Thymus (tissue), 11 donors: ENCODE results near the gene GBP7. TPM values are rescaled to one million over a fixed set of nuclear protein-coding genes. Genes with fewer than 3 reads are reported as not detected.

Experiments used
- DNase-seq, 9 donors: peaks; one replicate each; pipeline ENCODE4 v3.0.0-alpha.2; 2013; ENCODE audit warnings: low spot score in 9 of 9, low read depth in 6 of 9, missing footprints in 1 of 9
- H3K27ac ChIP-seq, 2 donors: one replicate each; pipeline ENCODE4 v1.5.1; 2013; ENCODE audit warnings: control low read depth in 1 of 2, low read depth in 1 of 2, low read length in 1 of 2, mild to moderate bottlenecking in 1 of 2, moderate library complexity in 1 of 2
- H3K27me3 ChIP-seq, 2 donors: one replicate each; pipeline ENCODE4 v1.5.1; 2013; ENCODE audit warnings: low read length in 1 of 2; ENCODE audit not compliant: control insufficient read depth in 2 of 2, insufficient read depth in 1 of 2
- H3K36me3 ChIP-seq, 2 donors: one replicate each; pipeline ENCODE4 v1.5.1; 2013; ENCODE audit warnings: low read length in 1 of 2, mild to moderate bottlenecking in 1 of 2, moderate library complexity in 1 of 2; ENCODE audit not compliant: control insufficient read depth in 2 of 2, insufficient read depth in 2 of 2
- H3K4me1 ChIP-seq, 2 donors: one replicate each; pipeline ENCODE4 v1.5.1; 2013; ENCODE audit warnings: low read length in 2 of 2; ENCODE audit not compliant: control insufficient read depth in 2 of 2, insufficient read depth in 2 of 2
- H3K4me3 ChIP-seq, 2 donors: one replicate each; pipeline ENCODE4 v1.5.1; 2013; ENCODE audit warnings: low read length in 2 of 2, control low read depth in 1 of 2, mild to moderate bottlenecking in 1 of 2
- H3K9me3 ChIP-seq, 2 donors: one replicate each; pipeline ENCODE4 v1.5.1; 2013; ENCODE audit warnings: low read length in 1 of 2, mild to moderate bottlenecking in 1 of 2; ENCODE audit not compliant: control insufficient read depth in 2 of 2, insufficient read depth in 1 of 2
- WGBS: extraction: QIAGEN DNeasy Blood & Tissue Kit; methylation state at CpG from one replicate; pipeline ENCODE4 v1.1.7; 2013; 5-methylcytosine and 5-hydroxymethylcytosine counted together
- polyA plus RNA-seq: library from polyadenylated mRNA; stranded (reverse); fragments of 200-250 nt; gene quantifications from one replicate; pipeline ENCODE4 v1.2.3, GENCODE V29; 2013
- total RNA-seq: library from RNA; stranded (reverse); fragments of 120-200 nt; gene quantifications from one replicate; pipeline ENCODE4 v1.2.4, GENCODE V29; 2013
- donor health status: healthy.

Gene GBP7
- total and polyA plus RNA-seq, 2 donors: 0.05 to 0.16 TPM

DNA sequence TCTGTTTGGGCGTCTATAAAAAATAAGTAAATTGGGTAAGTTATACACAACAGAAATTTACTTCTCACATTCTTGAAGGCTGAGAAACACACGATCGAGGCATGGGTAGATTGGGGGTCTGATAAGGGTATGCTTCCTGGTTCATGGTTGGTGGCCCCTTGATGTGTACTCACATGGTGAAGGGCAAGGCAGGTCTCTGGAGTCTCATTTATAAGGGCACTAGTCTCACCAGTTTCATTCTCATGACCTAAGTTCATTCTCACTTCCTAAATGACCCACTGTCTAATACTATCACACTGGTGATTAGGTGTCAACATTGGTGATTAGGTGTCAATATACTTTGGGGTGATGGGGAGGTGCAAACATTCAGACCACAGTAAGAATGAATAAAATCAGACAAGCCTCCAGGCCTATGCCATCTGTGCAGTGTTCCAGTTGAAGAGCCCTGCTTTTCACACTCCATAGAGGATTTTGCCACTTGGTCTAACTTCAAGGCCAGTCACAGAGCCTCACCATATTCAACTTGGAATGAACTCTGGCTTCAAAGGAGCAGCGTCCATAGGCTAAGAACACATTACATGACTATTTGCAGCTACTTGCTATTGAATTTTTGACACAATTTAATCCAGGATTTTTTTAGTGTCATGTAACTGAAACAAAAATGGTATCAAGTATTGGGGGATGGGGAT lies 25.4 kb upstream of the GBP7 start:
- peak in 1 of 9 donors; percentile 28 for DNase-seq

DNA sequence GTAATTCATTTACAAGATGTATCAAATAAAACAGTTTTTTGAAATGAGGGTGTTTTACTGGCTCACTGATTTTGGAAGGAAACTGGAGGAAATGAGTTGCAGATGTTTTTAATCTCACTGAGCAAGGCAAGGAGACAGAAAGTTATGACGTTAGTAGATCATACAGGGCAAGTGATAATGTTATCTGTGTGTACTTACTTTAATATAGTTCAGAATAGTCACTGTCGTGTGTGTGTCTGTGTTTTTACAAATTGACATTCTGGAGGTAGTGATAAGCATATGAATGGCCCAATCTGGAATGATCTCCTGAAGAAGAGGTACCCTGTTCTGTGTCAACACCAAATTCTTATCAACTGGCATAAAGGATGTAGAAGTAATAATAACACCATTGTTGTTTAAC lies 24.9 kb upstream of the GBP7 start:
- no peaks in the 10 kb centered on the region for H3K36me3 ChIP-seq
- no peak overlapping the region for H3K4me3 ChIP-seq
- peak in 3 of 9 donors; percentile 8 to 46 (median 14) for DNase-seq
- H3K4me1 ChIP-seq: peaks cover 0 to 8% of the 10 kb centered on the region in 2 donors
- H3K9me3 ChIP-seq: peaks cover 0 to 9% of the 10 kb centered on the region in 2 donors
- no peak overlapping the region for H3K27ac ChIP-seq
- peaks cover 0 to 10% of the 10 kb centered on the region in 2 donors for H3K27me3 ChIP-seq
- 1% methylated on average over 2 of the region's 2 CpGs for WGBS

More for the DNA sequence above, 25.4 kb upstream of the GBP7 start:
- Histone ChIP-seq H3K36me3 (no peaks in the 10 kb centered on the region), H3K27ac (peak overlapping the region in 1 of 2 donors; percentile 5), H3K27me3 (peaks cover 0 to 10% of the 10 kb centered on the region in 2 donors), H3K4me3 (no peak overlapping the region), H3K4me1 (peaks cover 0 to 8% of the 10 kb centered on the region in 2 donors), H3K9me3 (peaks cover 0 to 9% of the 10 kb centered on the region in 2 donors)
- 55% methylated on average over 4 of the region's 4 CpGs for WGBS

DNA sequence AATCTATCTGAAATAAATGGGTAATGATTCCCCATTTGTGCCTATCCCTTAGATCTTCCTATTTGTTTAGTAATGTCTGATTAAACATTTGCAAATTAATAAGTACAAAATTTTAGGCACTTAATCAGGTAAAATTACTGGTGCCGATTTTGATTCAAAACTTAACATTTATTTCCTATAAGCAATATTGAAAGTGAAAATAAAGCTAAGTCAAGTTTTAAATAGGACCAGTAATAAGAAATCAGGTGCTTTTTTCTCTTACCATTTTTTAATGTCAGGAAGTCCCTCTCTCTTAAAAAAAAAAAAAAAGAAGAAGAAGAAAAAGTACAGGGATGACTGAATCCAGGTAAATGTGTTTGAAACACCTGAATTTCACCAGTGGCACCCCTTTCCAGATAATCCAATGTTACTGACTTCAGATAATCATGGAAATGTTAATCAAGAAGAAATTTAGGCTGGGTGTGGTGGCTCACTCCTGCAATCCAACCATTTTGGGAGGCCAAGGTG lies 23.8 kb upstream of the GBP7 start:
- H3K4me1 ChIP-seq: peaks cover 0 to 8% of the 10 kb centered on the region in 2 donors
- H3K4me3 ChIP-seq: no peak overlapping the region
- H3K27ac ChIP-seq: peak overlapping the region in 1 of 2 donors; percentile 57
- no peak for DNase-seq
- H3K36me3 ChIP-seq: no peaks in the 10 kb centered on the region
- H3K27me3 ChIP-seq: peaks cover 0 to 10% of the 10 kb centered on the region in 2 donors
- WGBS: 3% methylated on average over 1 of the region's 1 CpG
- no peaks in the 10 kb centered on the region for H3K9me3 ChIP-seq

DNA sequence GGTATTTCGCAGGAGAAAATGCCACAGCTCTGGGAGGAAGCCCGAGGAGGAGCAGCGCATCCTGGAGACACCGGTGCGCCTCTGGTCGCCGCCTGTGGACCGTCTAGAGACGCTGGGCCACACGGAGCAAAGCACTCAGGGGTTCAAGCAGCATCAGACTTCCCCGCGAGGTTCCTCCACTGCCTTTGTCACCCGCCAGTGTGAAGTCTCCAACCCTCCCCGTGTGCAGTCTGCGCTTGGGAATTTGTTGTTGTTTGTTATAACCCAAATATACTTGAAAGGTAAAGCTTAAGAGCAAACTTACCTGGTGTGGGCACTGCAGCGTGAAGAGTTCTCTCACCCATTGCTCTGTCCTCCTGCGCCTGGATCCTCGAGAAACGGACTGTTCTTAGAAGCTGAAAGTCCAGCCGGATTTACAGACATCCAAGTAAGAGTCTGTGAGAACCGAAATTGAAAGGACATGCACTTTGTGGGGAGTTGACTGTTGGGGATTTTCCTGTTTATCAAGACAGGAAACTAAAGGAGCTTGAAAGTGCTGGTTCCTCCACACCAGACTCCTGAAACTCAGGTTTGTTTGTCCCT lies 22.8 kb upstream of the GBP7 start, which contains the start of gene GBP4:
Gene GBP4 (minus strand): TSS at position 452 of the 582 bp plus-strand sequence. CDS start 108 bp downstream, at position 344.
- Histone ChIP-seq H3K4me3 (peak within 1 kb of the TSS; percentile 38 to 39), H3K36me3 (no peaks in the 10 kb centered on the region), H3K9me3 (no peaks in the 10 kb centered on the region), H3K27me3 (peaks cover 0 to 10% of the 10 kb centered on the region in 2 donors), H3K27ac (peak within 1 kb of the TSS; percentile 57 to 79), H3K4me1 (peaks cover 0 to 8% of the 10 kb centered on the region in 2 donors)
- DNase-seq: peak in 8 of 9 donors; percentile 7 to 65 (median 18)
- under 1% methylated on average over 21 of the region's 21 CpGs for WGBS

DNA sequence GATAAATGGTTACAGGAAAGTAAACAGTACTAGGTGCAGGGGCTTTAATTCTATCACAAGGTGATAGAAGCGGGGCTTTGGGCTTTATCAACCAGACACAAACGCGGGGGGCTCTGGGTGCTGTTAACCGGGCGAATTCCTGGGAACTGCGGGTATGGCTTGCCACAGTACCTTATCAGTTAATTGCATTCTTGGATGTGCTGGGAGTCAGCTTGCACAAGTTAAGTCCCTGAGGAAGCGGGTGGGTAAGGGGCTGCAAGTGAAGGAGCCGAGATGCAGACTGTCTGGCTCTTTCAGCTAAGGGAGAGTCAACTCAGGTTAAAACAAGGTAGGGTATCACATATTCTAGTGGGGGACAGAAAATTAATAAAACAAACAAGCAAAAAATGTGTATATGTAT lies 22.3 kb upstream of the GBP7 start:
- DNase-seq: no peak
- H3K27me3 ChIP-seq: peaks cover 0 to 10% of the 10 kb centered on the region in 2 donors
- WGBS: 2% methylated on average over 8 of the region's 8 CpGs
- H3K9me3 ChIP-seq: no peaks in the 10 kb centered on the region
- peak overlapping the region; percentile 38 to 39 for H3K4me3 ChIP-seq
- peaks cover 0 to 8% of the 10 kb centered on the region in 2 donors for H3K4me1 ChIP-seq
- no peaks in the 10 kb centered on the region for H3K36me3 ChIP-seq
- H3K27ac ChIP-seq: peak overlapping the region; percentile 36 to 57

DNA sequence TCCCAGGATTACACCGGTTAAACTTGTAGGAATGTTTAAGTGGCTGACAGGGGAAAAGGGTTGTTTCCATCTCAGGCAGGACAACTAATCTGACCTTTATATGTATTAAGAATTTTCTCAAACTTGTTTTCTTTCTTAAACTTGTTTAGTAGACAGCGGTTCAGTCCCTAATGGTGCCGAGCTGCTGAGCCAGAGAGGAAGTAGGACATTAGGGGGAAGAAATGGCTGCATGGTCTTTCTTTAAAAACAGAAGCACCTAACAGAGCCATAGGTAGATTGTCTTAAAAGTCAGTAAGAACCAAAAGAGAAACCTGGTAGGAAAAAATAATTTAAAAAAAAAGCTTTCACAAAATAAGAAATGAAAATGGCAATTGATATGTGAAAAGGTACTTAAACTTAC lies 19.7 kb upstream of the GBP7 start:
- no peak for DNase-seq
- Histone ChIP-seq H3K36me3 (no peaks in the 10 kb centered on the region), H3K27me3 (peaks cover 0 to 10% of the 10 kb centered on the region in 2 donors), H3K9me3 (no peaks in the 10 kb centered on the region), H3K27ac (no peak overlapping the region), H3K4me1 (peaks cover 0 to 8% of the 10 kb centered on the region in 2 donors), H3K4me3 (no peak overlapping the region)
- 68% methylated on average over 3 of the region's 3 CpGs for WGBS

DNA sequence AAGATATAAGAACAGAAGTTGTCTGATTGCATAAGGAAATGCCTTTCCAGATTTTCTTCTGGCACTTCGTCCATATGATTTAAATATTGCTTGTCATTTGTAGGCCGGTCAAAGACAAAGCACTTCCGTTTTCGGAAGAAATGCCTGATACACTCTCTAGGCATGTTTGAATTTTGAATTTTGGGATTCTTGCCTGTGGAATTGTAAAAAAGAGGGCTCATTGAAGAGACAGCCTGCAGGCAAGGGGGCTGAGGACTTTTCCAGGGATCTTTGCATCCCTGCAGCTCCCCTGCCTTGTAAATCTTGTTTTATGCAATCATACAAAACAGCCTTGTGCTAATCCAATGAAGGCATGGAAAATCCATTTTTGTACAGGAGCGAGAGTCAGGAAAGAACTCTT lies 15.5 kb upstream of the GBP7 start:
- WGBS: 98% methylated on average over 5 of the region's 5 CpGs
- H3K36me3 ChIP-seq: no peaks in the 10 kb centered on the region
- H3K4me1 ChIP-seq: no peaks in the 10 kb centered on the region
- H3K27ac ChIP-seq: no peak overlapping the region
- H3K9me3 ChIP-seq: no peaks in the 10 kb centered on the region
- H3K4me3 ChIP-seq: no peak overlapping the region
- no peaks in the 10 kb centered on the region for H3K27me3 ChIP-seq
- no peak for DNase-seq

DNA sequence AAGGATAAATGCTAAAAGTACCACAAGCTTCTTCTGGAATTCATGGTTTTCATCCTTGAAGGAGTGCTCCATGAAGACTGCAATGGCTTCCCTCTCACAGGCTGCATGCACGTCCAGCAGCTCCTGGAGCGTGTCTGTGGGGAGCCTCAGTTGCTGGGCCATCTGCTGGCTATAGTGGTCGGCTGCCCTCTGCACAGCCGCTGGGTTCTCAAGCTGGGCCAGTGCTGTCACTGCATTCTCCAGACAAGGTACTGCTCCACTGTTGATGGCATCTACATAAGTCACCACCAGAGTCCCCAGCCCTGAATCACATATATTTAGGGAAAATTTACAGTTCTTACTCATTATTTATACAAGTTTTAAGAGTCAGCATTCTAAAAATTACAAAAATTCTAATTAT lies 14.2 kb upstream of the GBP7 start:
- no peak overlapping the region for H3K27ac ChIP-seq
- WGBS: 97% methylated on average over 4 of the region's 4 CpGs
- H3K4me3 ChIP-seq: no peak overlapping the region
- no peak for DNase-seq
- no peaks in the 10 kb centered on the region for H3K9me3 ChIP-seq
- no peaks in the 10 kb centered on the region for H3K27me3 ChIP-seq
- H3K36me3 ChIP-seq: no peaks in the 10 kb centered on the region
- no peaks in the 10 kb centered on the region for H3K4me1 ChIP-seq

DNA sequence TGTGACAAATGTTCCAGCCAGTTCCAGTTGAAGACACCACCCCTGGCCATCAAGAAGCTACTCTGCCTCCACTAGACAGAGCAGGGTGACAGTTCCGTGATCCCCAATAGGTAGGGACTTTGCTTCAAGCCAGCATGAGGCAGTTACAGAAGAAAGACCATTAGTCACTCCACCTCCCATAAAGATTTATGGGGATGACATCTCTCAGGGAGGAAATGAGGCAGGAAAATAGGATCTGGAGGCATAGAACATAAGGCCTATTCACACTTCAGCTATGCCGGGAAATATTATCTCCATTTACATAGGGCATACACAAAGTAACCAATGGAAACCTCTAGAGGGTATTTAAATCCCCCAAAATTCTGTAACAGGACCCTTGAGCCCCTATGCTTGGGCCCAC lies 3.5 kb upstream of the GBP7 start:
- no peaks in the 10 kb centered on the region for H3K36me3 ChIP-seq
- H3K9me3 ChIP-seq: no peaks in the 10 kb centered on the region
- H3K27ac ChIP-seq: no peak overlapping the region
- no peaks in the 10 kb centered on the region for H3K27me3 ChIP-seq
- H3K4me1 ChIP-seq: no peaks in the 10 kb centered on the region
- DNase-seq: no peak
- no peak overlapping the region for H3K4me3 ChIP-seq
- 98% methylated on average over 2 of the region's 2 CpGs for WGBS
